K562 (cell line): Measurements from ENCODE around the gene GTF3C1. TPM values are rescaled to one million over a fixed set of nuclear protein-coding genes. Genes with fewer than 3 reads are reported as not detected.

Experiments
- ATAC-seq: fragments of 200-7000 bp; cut with Tn5 transposase; 3 replicates; pipeline ENCODE4 v1.9.1; 2020; ENCODE audit warnings: moderate library complexity
- BruUV-seq: library from RNA; stranded (reverse); fragments of 400-500 nt; replicated peaks from 2 replicates; lab custom pipeline; 2021; lab: Mats Ljungman, UMichigan
- CTCF ChIA-PET: fragments of 300-600 bp; formaldehyde crosslinking; extraction: SDS; loops from one replicate; lab custom pipeline; 2021; ENCODE audit warnings: low intra/inter-chr PET ratio; lab: Yijun Ruan, JAX
- POLR2A ChIA-PET: fragments of 300-600, 350-650 bp; sonication (Branson Sonifier 250); formaldehyde crosslinking; extraction: SDS; loops from one replicate; lab custom pipeline; 2021; ENCODE audit warnings: antibody characterized with exemption, inconsistent platforms; lab: Yijun Ruan, JAX
- DNase-seq, 4 experiments: peaks; one replicate each; pipeline versions ENCODE4 v3.0.0 to v3.0.0-alpha.2; 2011 to 2018; ENCODE audit warnings: low spot score in 3 of 4, mixed read lengths in 3 of 4; ENCODE audit errors: extremely low read depth in 1 of 4
- FAIRE-seq: peaks from 2 replicates; lab custom pipeline; 2011; peaks lifted over from hg19 to GRCh38; lab: Jason Lieb, UNC
- H2AFZ ChIP-seq: 2 replicates; pipeline ENCODE4 v1.6.0; 2011; ENCODE audit warnings: low read depth, low read length, control low read depth, inconsistent platforms
- H3K27ac ChIP-seq: fragments of 200-600 bp; 3 replicates; pipeline ENCODE4 v1.8.0; 2011; ENCODE audit warnings: low read depth, mild to moderate bottlenecking, control low read depth, inconsistent platforms, low read length, moderate library complexity, mixed read lengths; ENCODE audit errors: extremely low read depth
- H3K27me3 ChIP-seq, 2 experiments: fragments of 300-600 bp in 1 of 2; 2 replicates in 1 of 2; 3 replicates in 1 of 2; pipeline versions ENCODE4 v1.6.0 to v1.8.0; 2011; ENCODE audit warnings: inconsistent platforms in 2 of 2, low read length in 2 of 2, mild to moderate bottlenecking in 1 of 2, mixed read lengths in 1 of 2, moderate library complexity in 1 of 2; ENCODE audit not compliant: control insufficient read depth in 2 of 2, insufficient read depth in 2 of 2
- H3K36me3 ChIP-seq: fragments of 300-600 bp; 3 replicates; pipeline ENCODE4 v1.8.0; 2011; ENCODE audit warnings: mild to moderate bottlenecking, low read length, inconsistent platforms; ENCODE audit not compliant: control insufficient read depth, insufficient read depth
- H3K4me1 ChIP-seq, 2 experiments: fragments of 200-600 bp in 1 of 2; replicated peaks in 1 of 2; 2 replicates in 1 of 2; 3 replicates in 1 of 2; pipeline versions ENCODE4 v1.5.1 to v1.8.0; 2011; ENCODE audit warnings: inconsistent platforms in 2 of 2, low read length in 2 of 2, mild to moderate bottlenecking in 1 of 2, mixed read lengths in 1 of 2, moderate library complexity in 1 of 2; ENCODE audit not compliant: control insufficient read depth in 2 of 2, insufficient read depth in 2 of 2
- H3K4me2 ChIP-seq: 2 replicates; pipeline ENCODE4 v1.6.1; 2011; ENCODE audit warnings: low read length, control low read depth, inconsistent platforms, mixed read lengths; ENCODE audit not compliant: insufficient read depth
- H3K4me3 ChIP-seq: fragments of 200-600 bp; sonication (generic), shearing (Covaris generic); 2 replicates; pipeline ENCODE4 v1.5.1; 2016; ENCODE audit warnings: control low read depth, inconsistent platforms
- H3K79me2 ChIP-seq: fragments of 200-600 bp; 3 replicates; pipeline ENCODE4 v1.8.0; 2011; ENCODE audit warnings: low read length, inconsistent platforms; ENCODE audit not compliant: control insufficient read depth, insufficient read depth
- H3K9ac ChIP-seq, 2 experiments: 2 replicates each; pipeline versions ENCODE4 v1.6.0 to v1.6.1; 2011; ENCODE audit warnings: low read depth in 2 of 2, low read length in 2 of 2, control low read depth in 1 of 2, inconsistent platforms in 1 of 2, mild to moderate bottlenecking in 1 of 2, mixed read lengths in 1 of 2; ENCODE audit not compliant: insufficient read depth in 1 of 2
- H3K9me1 ChIP-seq: one replicate; pipeline ENCODE4 v1.6.0; 2011; ENCODE audit warnings: inconsistent platforms, mild to moderate bottlenecking, low read length, moderate library complexity; ENCODE audit not compliant: control insufficient read depth, insufficient read depth
- H3K9me3 ChIP-seq: replicated peaks from 2 replicates; pipeline ENCODE4 v1.5.1; 2011; ENCODE audit warnings: low read depth, low read length, inconsistent platforms; ENCODE audit not compliant: control insufficient read depth, insufficient read depth
- H4K20me1 ChIP-seq: replicated peaks from 2 replicates; pipeline ENCODE4 v1.6.1; 2011; ENCODE audit warnings: low read length, inconsistent platforms, mixed read lengths; ENCODE audit not compliant: control insufficient read depth, insufficient read depth
- FUS ChIP-seq: fragments of 200-400 bp; formaldehyde crosslinking; optimal IDR thresholded peaks from 2 replicates; pipeline ENCODE3; 2017; ENCODE audit warnings: low read depth, low read length
- SMAD4 ChIP-seq: fragments of 250-450 bp; sonication (Bioruptor Pico); conservative IDR thresholded peaks from 2 replicates; pipeline ENCODE4 v1.8.0; 2021; ENCODE audit warnings: inconsistent platforms, mild to moderate bottlenecking, moderate library complexity
- ZFX ChIP-seq: sonication (generic); formaldehyde crosslinking; IDR thresholded peaks from 2 replicates; pipeline ENCODE4 v1.8.0; 2022; ENCODE audit warnings: mild to moderate bottlenecking, missing genetic modification reagents, moderate library complexity
- ZNF232 ChIP-seq: sonication (generic); formaldehyde crosslinking; IDR thresholded peaks from 2 replicates; pipeline ENCODE4 v1.8.0; 2022; ENCODE audit warnings: mild to moderate bottlenecking, missing genetic modification reagents
- WGBS: fragments of 100-300 bp; shearing (Covaris generic); methylation state at CpG from one replicate; pipeline ENCODE4 v1.1.6; 2016; ENCODE audit warnings: low coverage, mixed read lengths; ENCODE audit not compliant: insufficient coverage; ENCODE audit errors: missing lambda C conversion rate; 5-methylcytosine and 5-hydroxymethylcytosine counted together
- in situ Hi-C: fragments of 300-500 bp; cut with MboI; formaldehyde crosslinking; loops from 4 replicates; pipeline ENCODE4 v1.15.0; 2018; ENCODE audit warnings: inconsistent platforms, mixed read lengths
- intact Hi-C: fragments of 100-400 bp; cut with micrococcal nuclease; formaldehyde crosslinking; loops from 2 replicates; pipeline ENCODE4 v1.14.2; 2022
- polyA plus RNA-seq, 8 experiments: library from polyadenylated mRNA; depleted of rRNA in 4 of 8; stranded (reverse) in 5 of 8; unstranded in 3 of 8; fragments of >200 nt; fragmentation: Nextera tagmentation in 2 of 8; fragmentation: Illumina TruSeq in 1 of 8; extraction: Ambion mirVana in 2 of 8; extraction: Trizol in 1 of 8; gene quantifications; 2 replicates each; pipeline versions ENCODE4 v1.2.1 to v1.2.3, GENCODE V29; 2011 to 2014; ENCODE audit warnings: inconsistent platforms in 1 of 8, missing spikeins in 1 of 8
- total RNA-seq, 7 experiments: library from RNA; depleted of rRNA in 6 of 7; stranded (reverse); fragments of >200 nt in 6 of 7; fragmentation: Illumina TruSeq in 2 of 7; extraction: Trizol in 2 of 7; gene quantifications; 2 replicates each; pipeline versions ENCODE4 v1.2.1 to v1.2.3, GENCODE V29; 2011 to 2021; ENCODE audit warnings: low replicate concordance in 1 of 7
- TF ChIP-seq, protein P1 (sequence below), 2 experiments: fragments of 450-650 bp in 1 of 2; IDR thresholded peaks; 2 replicates each; pipeline ENCODE4 v1.6.1; 2011 to 2017; ENCODE audit warnings: low read depth in 2 of 2, antibody characterized with exemption in 1 of 2, borderline replicate concordance in 1 of 2, low read length in 1 of 2, mild to moderate bottlenecking in 1 of 2, mixed read lengths in 1 of 2; ENCODE audit not compliant: control insufficient read depth in 1 of 2
- TF ChIP-seq, protein P2 (sequence below): fragments of 450-650 bp; IDR thresholded peaks from 2 replicates; pipeline ENCODE4 v1.6.1; 2017; ENCODE audit warnings: antibody characterized with exemption

GTF3C1 gene
- total and polyA plus RNA-seq, 9 of the 15 experiments (the other 6 are each of a cell fraction or from before 2014, with no cell fraction given) = 0.72 to 63.6 (median 30.9) TPM

DNA sequence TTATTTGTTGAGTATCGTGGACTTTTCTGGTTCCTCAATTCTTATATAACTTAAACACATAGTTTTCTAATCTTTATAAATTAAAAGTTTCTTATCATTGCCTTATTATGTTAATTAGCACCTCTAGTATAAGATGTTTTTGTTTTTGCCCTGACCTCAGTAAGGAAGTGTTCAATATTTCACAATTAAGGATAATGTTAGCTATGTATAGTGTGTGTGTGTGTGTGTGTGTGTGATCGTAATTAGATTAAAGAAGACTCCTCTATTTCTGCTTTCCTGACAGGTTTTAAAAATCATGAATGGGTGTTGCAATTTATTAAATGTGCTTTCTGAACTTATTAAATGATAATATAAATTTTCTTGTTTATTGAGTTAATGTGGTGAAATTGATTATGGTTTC lies 135.8 kb downstream of the GTF3C1 start (continued):
- TF ChIP-seq, protein P1, sequence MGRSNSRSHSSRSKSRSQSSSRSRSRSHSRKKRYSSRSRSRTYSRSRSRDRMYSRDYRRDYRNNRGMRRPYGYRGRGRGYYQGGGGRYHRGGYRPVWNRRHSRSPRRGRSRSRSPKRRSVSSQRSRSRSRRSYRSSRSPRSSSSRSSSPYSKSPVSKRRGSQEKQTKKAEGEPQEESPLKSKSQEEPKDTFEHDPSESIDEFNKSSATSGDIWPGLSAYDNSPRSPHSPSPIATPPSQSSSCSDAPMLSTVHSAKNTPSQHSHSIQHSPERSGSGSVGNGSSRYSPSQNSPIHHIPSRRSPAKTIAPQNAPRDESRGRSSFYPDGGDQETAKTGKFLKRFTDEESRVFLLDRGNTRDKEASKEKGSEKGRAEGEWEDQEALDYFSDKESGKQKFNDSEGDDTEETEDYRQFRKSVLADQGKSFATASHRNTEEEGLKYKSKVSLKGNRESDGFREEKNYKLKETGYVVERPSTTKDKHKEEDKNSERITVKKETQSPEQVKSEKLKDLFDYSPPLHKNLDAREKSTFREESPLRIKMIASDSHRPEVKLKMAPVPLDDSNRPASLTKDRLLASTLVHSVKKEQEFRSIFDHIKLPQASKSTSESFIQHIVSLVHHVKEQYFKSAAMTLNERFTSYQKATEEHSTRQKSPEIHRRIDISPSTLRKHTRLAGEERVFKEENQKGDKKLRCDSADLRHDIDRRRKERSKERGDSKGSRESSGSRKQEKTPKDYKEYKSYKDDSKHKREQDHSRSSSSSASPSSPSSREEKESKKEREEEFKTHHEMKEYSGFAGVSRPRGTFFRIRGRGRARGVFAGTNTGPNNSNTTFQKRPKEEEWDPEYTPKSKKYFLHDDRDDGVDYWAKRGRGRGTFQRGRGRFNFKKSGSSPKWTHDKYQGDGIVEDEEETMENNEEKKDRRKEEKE (IDR thresholded peaks at IDR 0.05; ENCODE audit: borderline replicate concordance in 1 of 2, control insufficient read depth in 1 of 2, low read depth in 2 of 2, low read length in 1 of 2) = no peak
- TF ChIP-seq, protein P2, sequence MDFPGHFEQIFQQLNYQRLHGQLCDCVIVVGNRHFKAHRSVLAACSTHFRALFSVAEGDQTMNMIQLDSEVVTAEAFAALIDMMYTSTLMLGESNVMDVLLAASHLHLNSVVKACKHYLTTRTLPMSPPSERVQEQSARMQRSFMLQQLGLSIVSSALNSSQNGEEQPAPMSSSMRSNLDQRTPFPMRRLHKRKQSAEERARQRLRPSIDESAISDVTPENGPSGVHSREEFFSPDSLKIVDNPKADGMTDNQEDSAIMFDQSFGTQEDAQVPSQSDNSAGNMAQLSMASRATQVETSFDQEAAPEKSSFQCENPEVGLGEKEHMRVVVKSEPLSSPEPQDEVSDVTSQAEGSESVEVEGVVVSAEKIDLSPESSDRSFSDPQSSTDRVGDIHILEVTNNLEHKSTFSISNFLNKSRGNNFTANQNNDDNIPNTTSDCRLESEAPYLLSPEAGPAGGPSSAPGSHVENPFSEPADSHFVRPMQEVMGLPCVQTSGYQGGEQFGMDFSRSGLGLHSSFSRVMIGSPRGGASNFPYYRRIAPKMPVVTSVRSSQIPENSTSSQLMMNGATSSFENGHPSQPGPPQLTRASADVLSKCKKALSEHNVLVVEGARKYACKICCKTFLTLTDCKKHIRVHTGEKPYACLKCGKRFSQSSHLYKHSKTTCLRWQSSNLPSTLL = no peak

DNA sequence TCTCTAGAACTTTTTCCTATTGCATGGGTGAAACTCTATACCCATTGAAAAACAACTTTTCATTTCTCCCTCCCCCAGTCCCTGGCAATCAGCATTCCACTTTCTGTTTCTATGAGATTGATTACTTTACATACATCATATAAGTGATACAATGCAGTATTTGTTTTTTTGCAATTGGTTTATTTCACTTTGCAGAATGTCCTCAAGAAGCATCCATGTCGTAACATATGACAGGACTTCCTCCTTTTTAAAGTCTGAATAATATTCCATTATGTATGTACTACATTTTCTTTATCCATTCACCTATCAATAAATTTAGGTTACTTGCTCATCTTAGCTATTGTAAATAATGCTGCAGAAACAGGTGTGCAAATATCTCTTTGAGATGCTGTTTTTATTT lies 139.0 kb downstream of the GTF3C1 start:
- ATAC-seq = no peak
- no peaks in the 10 kb centered on the region for H3K9me3 ChIP-seq
- H3K4me3 ChIP-seq = no peak overlapping the region
- H4K20me1 ChIP-seq = no peaks in the 10 kb centered on the region
- no peak overlapping the region for H3K4me2 ChIP-seq
- H3K79me2 ChIP-seq = no peaks in the 10 kb centered on the region
- FAIRE-seq = no peak
- BruUV-seq = no TSS peak
- intact Hi-C loops = no loop called here
- POLR2A ChIA-PET = no interaction called here
- no peaks in the 10 kb centered on the region for H3K9me1 ChIP-seq
- no peak for DNase-seq
- no peaks in the 10 kb centered on the region; a peak in 1 of 5 replicates for H3K4me1 ChIP-seq
- in situ Hi-C loops = no loop called here
- H3K9ac ChIP-seq = no peak overlapping the region
- H3K27me3 ChIP-seq = peaks cover 4 to 11% of the 10 kb centered on the region in 2 experiments; a peak in 4 of 5 replicates
- H3K27ac ChIP-seq = no peak overlapping the region
- WGBS = 0% methylated on average over 1 of the region's 1 CpG
- CTCF ChIA-PET = no interaction called here
- no peaks in the 10 kb centered on the region for H3K36me3 ChIP-seq
- H2AFZ ChIP-seq = no peak overlapping the region
- no peak for TF ChIP-seq SMAD4 (CRISPR knock-in tag)
- no peak for TF ChIP-seq ZFX (CRISPR knock-in tag)
- no peak for TF ChIP-seq ZNF232 (CRISPR knock-in tag)
- no peak for TF ChIP-seq FUS
